Fibroblast of mammary gland (primary cell): Measurements from ENCODE around the gene METRNL.

Experiments
- DNase-seq: peaks from one replicate; pipeline ENCODE4 v3.0.0-alpha.2; 2010; ENCODE audit warnings: low read depth
- H3K4me3 ChIP-seq: 2 replicates; pipeline ENCODE4 v1.5.1; 2011; ENCODE audit warnings: low read depth, mild to moderate bottlenecking, low read length, moderate library complexity; ENCODE audit not compliant: control insufficient read depth
- CTCF ChIP-seq: conservative IDR thresholded peaks from 2 replicates; pipeline ENCODE4 v1.5.1; 2011; ENCODE audit warnings: low read depth, low read length, inconsistent platforms; ENCODE audit not compliant: control insufficient read depth, insufficient read depth

METRNL gene

GRCh38 chr17:83057397-83057761 is 22.0 kb upstream of the METRNL start:
- no peak for TF ChIP-seq CTCF
- no peak overlapping the region for H3K4me3 ChIP-seq
- DNase-seq: no peak

- DNase-seq: no peak
- TF ChIP-seq CTCF: no peak
Observed at GRCh38 chr17:83057793-83058265, 21.6 kb upstream of the METRNL start.

GRCh38 chr17:83058266-83058798 is 21.1 kb upstream of the METRNL start:
- H3K4me3 ChIP-seq: no peak overlapping the region
- no peak for DNase-seq
- TF ChIP-seq CTCF: no peak

More at GRCh38 chr17:83057793-83058265, 21.6 kb upstream of the METRNL start:
- H3K4me3 ChIP-seq: no peak overlapping the region

GRCh38 chr17:83061586-83061985 is 17.8 kb upstream of the METRNL start:
- no peak overlapping the region for H3K4me3 ChIP-seq
- DNase-seq: no peak
- no peak for TF ChIP-seq CTCF

GRCh38 chr17:83062011-83062817 is 17.2 kb upstream of the METRNL start:
- no peak overlapping the region for H3K4me3 ChIP-seq
- DNase-seq: no peak
- no peak for TF ChIP-seq CTCF

GRCh38 chr17:83062818-83063671 is 16.4 kb upstream of the METRNL start:
- H3K4me3 ChIP-seq: no peak overlapping the region
- no peak for TF ChIP-seq CTCF
- DNase-seq: no peak
